Activated naive CD4-positive, alpha-beta T cell treated with anti-CD3 and anti-CD28 coated beads, Interleukin-2, amount 50 U/mL, for 16 hours (primary cell): ENCODE results near the gene FNIP1.
"Not testable (repeated sequence)": the region's sequence is repeated elsewhere in the genome, so short reads cannot be mapped to it uniquely, and the experiment has no call there.

Experiments
- DNase-seq: peaks from one replicate; pipeline ENCODE4 v3.0.0-alpha.2; 2020

Gene FNIP1

GRCh38 chr5:131634996-131635683 lies 161.7 kb downstream of the FNIP1 start, which contains the start of gene RAPGEF6:
RAPGEF6 (minus strand) TSS chr5:131635229; CDS start chr5:131635030, 199 bp downstream.
- DNase-seq, result peak; percentile 94

- DNase-seq, result peak; percentile 61
Observed at GRCh38 chr5:131634666-131634995, 162.2 kb downstream of the FNIP1 start.

- DNase-seq, result no peak
Observed at GRCh38 chr5:131634238-131634637, 162.6 kb downstream of the FNIP1 start.

DNA sequence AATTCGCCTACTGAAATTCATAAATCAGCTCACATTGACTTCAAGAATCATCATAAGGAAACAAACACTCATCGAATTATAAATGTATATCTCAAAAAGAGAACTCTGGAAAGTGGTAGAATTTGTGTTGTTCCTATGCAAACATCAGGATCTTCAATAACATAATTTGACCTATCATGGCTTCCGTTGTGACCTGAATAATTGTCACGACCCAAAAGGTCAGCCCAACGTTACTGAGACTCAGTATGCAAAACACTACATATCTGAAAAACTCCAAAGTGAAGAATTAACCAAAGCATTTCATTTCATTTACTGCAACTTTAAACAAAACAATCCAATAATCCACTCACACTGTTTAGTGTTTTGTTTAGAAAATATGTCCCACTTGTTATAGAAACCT lies 163.0 kb downstream of the FNIP1 start:
- no peak for DNase-seq

GRCh38 chr5:131630963-131631350 lies 165.9 kb downstream of the FNIP1 start:
- no peak for DNase-seq

GRCh38 chr5:131630208-131630962 lies 166.4 kb downstream of the FNIP1 start:
- no peak for DNase-seq

GRCh38 chr5:131628990-131629389 lies 167.8 kb downstream of the FNIP1 start:
- no peak for DNase-seq

DNA sequence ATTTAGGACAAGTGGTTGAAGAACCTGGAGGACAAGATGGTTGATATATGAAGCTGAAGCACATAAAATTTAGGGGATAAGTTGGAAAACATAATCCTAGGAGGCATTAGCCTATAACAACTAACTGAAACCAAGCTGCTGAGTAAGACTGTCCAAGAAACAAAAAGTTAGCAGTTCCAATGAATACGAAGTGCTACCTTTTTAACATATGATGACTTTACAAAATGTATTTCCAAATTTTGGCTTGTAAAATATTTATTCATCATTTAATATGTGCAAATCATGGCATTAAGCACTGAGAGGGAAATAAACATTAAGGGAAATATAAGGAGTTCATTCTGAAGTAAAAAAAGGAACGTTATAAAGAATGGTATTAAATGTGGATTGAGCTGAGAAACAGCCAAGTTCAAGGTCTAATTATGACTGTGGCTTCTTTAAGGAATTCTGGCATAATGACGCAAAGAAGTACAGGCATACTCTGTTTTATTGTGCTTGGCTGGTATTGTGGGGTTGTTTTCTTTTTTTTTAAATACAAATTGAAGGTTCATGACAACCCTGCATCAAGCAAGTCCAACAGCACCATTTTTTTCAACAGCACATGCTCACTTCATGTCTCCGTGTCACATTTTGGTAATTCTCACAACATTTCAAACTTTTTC lies 169.5 kb downstream of the FNIP1 start:
- no peak for DNase-seq

DNA sequence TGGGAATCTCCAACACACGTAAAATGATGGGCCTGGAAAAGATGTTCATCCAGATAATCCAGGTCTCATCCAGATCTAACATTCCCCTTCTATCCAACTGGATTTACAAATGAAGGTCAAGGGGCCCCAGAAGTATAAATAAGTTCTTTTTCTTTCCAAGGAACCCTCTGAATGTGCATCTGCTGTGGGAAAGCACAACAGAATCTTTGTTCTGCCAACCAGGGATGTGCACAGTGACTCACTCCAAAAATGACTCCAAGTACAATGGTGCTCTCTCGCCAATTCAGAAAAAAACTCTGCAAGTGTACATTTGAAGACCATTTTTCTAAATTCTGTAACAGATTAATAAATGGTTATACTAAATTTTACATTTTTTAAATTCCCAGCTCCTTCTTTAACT lies 174.2 kb downstream of the FNIP1 start:
- DNase-seq, result no peak

DNA sequence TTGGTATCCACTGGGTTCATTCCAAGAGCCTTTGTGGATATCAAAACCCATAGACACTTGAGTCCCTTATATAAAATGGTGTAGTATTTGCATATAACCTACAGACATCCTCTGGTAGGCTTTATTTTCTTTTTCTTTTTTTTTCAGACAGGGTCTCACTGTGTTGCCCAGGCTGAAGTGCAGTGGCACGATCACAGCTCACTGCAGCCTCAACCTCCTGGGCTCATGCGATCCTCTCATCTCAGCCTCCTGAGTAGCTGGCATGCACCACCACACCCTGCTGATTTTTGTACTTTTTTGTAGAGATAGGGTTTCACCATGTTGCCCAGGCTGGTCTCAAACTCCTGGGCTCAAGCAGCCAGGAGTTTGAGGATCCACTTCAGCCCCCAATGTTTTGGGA lies 175.7 kb downstream of the FNIP1 start:
- not testable (repeated sequence) for DNase-seq

GRCh38 chr5:131619102-131619501 lies 177.7 kb downstream of the FNIP1 start:
- no peak for DNase-seq

DNA sequence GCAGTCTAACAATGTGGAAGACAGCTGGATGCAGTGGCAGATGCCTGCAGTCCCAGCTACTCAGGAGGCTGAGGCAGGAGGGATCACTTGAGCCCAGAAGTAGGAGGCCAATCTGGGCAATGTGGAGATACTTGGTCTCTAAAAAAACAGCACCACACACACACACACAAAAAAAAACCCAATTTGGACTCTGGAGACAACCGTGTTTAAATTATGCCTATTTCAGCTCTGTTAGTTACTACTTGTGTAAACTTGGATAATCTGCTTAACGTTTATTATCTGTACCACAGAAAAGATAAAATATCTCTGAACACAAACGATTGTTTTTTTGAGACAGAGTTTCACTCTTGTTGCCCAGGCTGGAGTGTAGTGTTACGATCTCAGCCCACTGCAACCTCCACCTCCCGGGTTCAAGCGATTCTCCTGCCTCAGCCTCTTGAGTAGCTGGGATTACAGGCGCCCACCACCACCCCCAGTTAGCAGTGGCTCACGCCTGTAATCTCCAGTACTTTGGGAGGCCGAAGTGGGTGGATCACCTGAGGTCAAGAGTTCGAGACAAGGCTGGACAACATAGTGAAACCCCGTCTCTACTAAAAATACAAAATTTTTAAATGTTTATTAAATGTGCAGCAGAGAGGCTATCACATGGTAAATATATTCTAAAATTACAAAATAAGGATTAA lies 179.5 kb downstream of the FNIP1 start:
- DNase-seq, result no peak

GRCh38 chr5:131615957-131616356 lies 180.9 kb downstream of the FNIP1 start:
- DNase-seq, result no peak

GRCh38 chr5:131613423-131613822 lies 183.4 kb downstream of the FNIP1 start:
- no peak for DNase-seq

DNA sequence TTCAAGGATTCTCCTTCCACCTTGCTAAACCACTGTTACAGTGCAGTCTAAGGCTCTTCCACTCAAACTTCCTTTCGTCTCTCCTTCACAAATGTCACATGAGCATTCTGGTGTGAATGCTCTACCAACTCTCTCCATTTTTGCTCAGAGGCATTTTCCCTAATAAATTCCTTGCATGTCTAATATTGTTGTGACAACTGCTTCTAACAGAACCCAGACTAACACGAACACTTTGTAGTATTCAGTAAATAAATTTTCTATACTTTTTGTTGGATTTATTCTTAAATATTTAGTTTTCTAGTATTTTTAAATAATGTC lies 185.8 kb downstream of the FNIP1 start:
- DNase-seq, result no peak

DNA sequence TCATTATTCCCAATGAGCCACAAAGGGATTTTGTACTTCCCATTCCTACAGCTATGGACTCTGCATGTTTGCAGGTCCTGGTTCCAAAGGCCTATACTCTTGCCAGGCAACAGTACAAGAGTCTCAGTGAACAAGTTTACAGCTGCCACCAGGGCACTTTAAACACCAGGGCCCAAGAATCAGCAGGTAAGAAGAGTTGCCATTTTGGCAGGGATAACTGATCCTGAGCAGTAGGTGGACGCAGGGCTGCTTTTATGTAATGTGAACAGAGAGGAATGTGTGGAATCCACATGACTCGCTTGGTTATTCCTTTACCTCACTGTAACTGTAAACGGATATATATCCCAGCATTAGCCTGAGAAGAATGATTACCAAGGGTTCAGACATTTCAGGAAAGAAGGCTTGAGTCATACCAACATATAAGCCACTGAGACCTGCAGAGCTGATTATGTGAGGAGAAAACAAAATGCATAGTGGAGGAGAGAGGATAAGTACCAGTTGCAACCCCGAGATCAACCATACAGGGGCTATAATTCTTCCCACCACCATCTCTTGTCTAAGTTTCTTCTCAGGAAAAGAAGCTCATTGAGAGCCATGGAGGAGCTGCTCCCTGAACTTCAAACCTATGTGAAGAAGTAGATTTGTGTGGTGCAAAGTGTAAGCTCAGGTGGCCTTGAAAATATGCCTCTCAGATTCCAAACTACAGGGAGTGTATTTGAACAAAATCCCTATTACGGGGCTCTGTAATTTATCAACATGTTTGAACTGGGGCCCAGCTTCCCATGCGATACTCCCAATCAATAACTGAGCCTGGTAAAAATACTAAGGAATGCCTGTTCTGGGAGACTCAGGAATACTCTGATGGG lies 186.4 kb downstream of the FNIP1 start:
- no peak for DNase-seq

DNA sequence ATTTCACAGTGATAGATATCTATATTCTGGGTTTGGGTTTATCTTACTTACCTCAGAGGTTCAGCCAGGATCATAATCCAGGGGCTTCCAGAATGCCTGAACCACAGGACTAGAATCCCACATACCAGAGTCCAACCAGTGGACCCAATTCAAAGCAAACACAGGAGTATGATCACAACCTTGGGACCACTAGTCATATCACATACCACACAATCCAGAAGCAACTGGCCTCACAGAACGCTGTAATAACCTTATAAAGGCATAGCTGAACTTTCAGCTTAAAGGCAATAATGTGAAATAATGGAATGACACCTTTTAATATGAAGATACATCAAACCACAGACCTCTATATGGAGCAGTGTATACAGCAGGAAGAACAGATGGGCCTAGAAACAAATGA lies 187.0 kb downstream of the FNIP1 start:
- no peak for DNase-seq

GRCh38 chr5:131608597-131608996 lies 188.2 kb downstream of the FNIP1 start:
- no peak for DNase-seq

- no peak for DNase-seq
Observed at GRCh38 chr5:131607903-131608540, 188.8 kb downstream of the FNIP1 start.

GRCh38 chr5:131607418-131607817 lies 189.4 kb downstream of the FNIP1 start:
- DNase-seq, result no peak

DNA sequence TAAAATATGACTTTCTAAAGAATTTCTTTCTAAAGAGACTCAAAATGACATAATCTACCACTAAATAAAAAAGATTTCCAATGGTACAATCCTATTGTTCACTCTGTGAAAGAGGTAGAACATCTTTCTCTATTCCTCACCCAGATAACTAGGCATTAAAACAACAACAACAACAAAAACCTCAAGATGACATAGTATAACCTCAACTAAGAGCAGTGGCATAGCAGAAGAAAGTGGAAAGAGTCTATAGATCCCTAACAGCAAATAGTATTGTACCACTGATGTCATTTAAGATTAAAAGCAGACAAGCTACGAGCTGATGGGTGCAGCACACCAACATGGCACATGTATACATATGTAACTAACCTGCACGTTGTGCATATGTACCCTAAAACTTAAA lies 191.7 kb downstream of the FNIP1 start:
- no peak for DNase-seq
